TTC549 (cell line): ENCODE results near the gene ABCA2.

Source experiments
- FAIRE-seq: peaks from 2 replicates; lab custom pipeline; 2012; peaks lifted over from hg19 to GRCh38; lab: Jason Lieb, UNC

ABCA2 gene

DNA sequence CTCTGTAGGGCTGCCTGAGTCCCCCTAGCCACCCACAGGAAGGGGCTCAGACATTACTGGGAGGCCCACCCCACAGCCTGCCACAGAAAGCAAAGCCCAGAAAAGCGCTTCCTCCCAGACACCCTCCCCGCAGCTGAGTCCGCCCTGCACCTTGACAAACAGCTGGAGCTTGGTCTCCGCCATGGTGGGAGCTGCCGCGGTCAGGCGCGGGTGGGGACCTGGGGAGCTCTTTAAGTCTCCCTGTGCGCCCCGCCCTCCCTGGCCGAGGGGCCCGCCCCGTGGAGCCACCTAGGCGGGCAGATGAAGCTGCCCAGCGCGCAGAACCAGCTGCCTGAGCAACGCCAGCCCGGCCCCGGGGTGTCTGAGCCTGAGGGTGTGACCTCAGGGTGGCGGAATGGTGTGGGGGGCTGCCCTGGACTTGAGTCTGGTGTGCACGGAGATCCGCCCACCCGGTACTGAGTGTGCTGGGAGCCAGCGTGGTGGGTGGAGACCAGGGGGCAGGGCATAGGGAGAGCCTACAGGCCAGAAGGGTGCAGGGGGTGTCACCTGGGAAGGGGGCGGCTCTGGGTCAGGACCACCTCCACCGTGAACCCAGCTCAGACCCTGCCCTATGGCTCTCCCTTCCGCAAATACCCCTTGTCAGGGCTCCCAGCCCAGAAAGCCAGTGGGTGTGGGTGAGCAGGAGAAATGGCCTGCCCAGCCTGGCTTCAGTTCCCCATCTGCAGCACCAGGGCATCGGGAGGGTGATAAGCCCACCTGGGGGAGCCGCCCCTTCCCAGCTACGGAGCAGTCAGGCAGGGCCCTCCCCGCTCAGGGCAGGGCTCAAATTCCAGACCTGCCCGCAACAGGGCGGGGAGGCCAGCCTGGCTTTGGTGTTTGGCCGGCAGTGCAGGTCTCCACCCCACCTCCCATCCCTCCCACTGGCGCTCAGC lies 31.4 kb downstream of the ABCA2 start, which contains the start of gene CLIC3:
Gene CLIC3, minus strand, starts transcription at position 208 of the 932 bp plus-strand sequence. Its CDS starts 25 bp downstream, at position 183.
- FAIRE-seq: no peak

- FAIRE-seq: no peak
Observed at GRCh38 chr9:136995772-136996311, 32.2 kb downstream of the ABCA2 start.

DNA sequence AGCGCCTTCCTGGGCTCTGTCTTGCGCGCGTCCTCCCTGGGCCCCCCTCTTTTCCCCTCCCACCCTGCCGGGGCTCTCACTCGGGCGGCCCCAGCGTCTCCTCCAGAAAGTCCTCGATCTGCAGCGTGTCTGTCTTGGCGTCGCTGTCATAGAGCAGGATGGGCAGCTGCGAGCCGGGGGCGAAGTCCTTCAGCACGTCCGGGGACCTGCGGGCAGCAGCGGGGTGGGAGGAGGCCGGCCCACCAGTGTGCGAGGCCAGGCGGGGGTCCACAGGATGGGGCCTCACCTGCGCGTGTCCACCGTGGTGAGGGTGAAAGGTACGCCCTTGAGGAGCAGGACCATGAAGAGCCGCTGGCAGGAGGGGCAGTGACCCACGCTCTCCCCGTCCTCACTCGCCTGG lies 32.7 kb downstream of the ABCA2 start:
- FAIRE-seq: no peak

GRCh38 chr9:136994888-136995230 lies 33.2 kb downstream of the ABCA2 start:
- FAIRE-seq: no peak

DNA sequence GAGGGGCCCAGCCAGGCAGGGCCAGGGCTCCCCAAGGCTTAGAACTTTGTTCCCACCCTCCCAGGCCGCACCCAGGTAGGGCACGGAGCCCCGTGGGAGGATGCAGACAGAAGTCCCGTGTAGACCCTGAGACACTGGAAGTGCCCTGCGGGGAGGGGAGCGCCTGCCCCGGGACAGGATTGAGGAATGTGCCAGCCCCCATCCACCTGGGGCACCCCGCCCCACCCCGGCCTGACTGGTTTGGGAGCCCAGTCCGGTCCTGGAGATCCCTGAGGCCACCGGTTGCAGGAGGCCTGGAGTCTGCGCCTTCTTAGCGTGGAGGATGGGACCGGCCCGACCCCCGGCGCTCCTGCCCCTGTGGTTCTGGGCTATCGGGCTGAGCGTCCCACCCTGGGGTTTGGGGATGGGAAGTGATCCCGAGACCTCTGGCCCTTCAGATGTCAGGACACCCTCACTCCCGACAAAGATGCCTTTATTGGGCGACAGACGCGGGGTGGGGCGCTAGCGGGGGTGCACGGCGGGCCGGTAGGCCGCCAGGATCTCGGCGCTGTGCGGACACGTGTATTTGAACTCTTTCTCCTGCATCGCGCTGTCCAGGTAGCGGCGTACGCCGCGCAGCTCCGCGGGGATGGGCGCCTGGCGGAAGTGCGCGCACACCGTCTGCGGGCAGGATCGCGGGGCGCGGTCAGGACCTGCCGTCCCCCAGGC lies 33.7 kb downstream of the ABCA2 start:
- FAIRE-seq: no peak

- no peak for FAIRE-seq
Observed at GRCh38 chr9:136992819-136993369, 35.1 kb downstream of the ABCA2 start.

GRCh38 chr9:136991993-136992818 lies 35.8 kb downstream of the ABCA2 start, which contains the start of gene PAXX:
Gene PAXX, plus strand, starts transcription at chr9:136992422. Its CDS starts 22 bp downstream, at chr9:136992444.
- no peak for FAIRE-seq

DNA sequence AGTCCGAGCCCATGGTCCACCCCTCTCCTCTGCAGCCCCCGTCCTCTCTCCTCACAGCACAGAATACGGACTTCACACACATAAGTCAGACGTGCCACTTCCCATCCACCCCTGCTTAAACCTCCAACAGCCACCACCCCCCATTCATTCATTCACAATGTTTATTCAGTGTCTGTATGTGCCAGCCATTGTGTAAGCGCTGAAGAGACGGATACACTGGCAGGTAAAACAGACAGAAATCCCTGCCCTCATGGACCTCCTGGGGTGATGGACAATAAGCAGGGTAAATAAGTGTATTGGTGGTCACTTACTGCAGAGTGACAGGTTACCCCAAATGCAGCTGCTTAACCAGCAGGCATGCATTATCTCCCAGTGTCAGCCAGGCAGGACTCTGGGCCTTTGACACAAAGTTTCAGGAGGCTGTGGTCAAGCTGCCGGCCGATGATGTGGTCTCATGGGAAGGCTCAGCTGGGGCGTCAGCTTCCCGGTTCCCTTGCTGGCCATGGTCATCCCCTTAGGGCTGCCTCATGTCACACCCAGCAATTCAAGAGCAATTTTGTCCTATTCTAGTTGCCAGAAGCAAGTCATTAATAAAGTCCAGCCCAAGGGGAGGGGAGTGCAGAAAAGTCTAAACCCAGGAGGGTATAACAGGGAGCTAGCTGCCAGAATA lies 37.7 kb downstream of the ABCA2 start:
- no peak for FAIRE-seq

DNA sequence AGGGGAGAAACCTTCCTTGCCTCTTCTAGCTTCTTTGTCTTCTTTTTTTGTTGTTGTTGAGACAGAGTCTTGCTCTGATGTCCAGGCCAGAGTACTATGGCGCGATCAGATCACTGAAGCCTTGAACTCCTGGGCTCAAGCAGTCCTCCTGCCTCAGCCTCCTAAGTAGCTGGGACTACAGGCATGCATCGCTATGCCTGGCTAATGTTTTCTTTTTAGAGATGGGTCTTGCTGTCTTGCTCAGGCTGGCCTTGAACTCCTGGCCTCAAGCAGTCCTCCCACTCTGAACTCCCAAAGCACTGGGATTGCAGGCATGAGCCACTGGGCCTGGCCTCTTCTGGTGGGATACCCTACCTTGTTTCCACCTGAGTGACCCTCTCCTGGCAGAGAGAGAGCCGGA lies 39.2 kb downstream of the ABCA2 start:
- no peak for FAIRE-seq

DNA sequence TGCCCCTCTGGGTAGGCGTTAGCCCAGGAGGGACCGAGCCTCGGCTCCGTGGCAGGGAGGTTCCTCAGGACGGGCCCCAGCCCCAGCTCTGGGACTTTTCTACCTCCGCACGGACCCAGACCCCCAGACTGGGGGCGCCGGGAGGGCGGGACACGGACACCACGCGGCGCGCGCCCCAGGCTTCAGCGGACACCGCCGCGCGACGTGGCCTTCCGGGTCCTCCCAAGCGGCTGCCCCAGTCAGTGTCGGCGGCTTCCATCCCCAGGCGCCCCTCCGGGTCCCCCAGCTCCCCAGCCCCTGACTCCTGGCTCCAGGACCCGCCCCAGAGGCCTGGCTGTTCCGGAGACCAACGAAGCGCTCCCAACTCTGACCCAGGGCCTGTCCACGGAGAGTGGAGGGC lies 42.2 kb downstream of the ABCA2 start:
- FAIRE-seq: no peak

DNA sequence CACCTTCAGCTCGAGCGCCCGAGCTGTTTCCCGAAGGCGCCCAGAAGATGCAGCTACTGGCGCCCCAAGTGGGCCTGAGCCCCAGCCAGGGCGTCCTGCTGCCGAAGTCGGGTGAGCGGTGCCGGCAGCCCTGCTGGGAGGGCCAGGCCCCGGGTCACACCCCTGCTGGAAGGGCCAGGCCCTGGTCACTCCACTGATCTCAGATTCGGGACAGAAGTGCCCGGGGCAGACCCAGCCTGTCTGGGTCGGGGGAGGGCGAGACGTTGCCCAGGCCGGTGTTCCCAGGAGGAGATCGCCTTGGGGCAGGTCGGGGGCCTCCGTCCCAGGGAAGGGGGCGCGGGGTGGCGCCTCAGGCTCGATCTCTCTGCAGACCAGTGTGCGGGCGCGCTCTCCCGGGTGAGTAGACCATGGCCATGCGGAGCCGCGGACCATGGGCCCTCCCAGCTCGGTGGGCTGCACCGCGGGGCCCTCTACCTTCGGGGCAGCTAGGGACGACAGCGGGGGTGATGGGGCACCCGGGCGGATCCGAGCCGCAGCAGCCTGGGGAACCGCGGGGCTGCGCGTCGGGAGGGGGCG lies 42.9 kb downstream of the ABCA2 start:
- no peak for FAIRE-seq

DNA sequence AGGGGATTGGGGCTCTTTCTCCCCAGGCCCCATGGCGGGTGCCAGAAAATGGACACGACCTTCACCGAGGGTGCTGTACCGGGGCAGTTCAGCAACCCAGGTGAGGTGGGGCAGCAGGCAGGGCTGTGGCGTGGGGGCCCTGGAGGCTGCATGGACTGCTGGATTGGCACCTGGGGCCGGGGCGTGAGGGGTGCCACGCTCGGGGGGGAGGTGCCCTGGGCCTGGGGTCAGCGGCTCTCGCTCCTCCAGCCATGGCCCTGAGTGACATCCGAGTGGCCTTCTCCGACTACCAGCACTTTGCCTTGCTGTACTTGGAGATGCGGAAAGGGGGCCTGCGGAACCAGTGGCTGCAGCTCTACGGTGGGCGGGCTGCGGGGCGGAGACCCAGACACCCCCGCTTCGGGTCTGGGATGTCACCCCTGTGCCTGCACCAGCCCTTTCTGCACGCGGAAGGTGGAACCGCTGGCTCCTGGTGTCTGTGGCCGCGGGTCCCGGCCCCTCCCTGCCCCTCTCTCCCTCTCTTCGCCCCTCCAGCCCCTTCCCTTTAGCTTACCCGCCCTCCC lies 43.5 kb downstream of the ABCA2 start:
- no peak for FAIRE-seq

GRCh38 chr9:136983656-136984314 lies 44.3 kb downstream of the ABCA2 start:
- FAIRE-seq: no peak

DNA sequence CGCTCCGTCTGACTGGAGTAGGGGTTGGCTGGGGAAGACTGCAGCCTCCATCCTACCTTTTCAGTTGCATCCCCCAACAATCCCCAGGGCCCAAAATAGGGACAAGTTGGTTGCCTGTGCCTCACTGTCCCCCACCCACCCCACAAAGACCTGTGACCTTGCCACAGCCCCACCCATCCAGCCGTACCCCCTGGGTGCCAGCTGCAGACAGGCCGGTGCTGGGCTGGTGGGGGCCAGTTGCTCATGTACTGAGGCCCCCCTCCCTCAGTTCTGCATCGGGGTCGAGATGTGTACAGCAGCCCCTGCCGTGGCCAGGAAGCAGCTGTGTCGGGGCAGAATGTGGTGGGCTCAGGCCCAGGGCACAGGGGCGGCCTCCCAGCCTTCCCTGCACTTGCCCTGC lies 44.9 kb downstream of the ABCA2 start:
- no peak for FAIRE-seq

- FAIRE-seq: no peak
Observed at GRCh38 chr9:136982232-136983051, 45.6 kb downstream of the ABCA2 start, which contains the start of gene LCNL1. Gene LCNL1, plus strand, starts transcription at chr9:136982993. Its CDS starts 594 bp downstream, at chr9:136983587.

DNA sequence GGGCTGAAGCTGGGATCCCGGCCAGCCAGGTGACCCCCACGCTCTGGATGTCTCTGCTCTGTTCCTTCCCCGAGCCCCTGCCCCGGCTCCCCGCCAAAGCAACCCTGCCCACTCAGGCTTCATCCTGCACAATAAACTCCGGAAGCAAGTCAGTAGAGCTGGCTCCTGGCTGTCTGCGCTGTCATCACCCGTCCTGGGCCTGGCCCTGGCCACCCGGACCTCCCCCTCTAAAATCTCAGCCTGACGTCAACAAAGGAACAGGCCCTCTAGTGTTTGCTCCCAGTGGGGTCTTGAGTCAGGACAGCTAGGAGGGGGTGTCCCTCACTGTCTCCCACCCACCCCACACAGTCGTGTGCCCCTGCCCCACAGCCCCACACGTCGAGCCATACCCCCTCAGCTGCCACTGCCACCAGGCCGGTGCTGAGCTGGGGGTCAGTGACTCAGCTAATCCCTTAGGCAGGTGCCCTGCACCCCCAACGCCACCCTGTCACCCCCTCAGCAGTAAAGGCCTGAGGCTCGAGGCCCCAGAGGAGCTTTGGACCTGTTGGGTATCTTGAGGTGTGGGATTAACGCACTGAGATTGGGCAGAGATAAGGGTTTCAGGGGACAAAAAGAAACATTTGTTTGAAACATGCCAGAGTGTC lies 46.3 kb downstream of the ABCA2 start:
- FAIRE-seq: no peak

DNA sequence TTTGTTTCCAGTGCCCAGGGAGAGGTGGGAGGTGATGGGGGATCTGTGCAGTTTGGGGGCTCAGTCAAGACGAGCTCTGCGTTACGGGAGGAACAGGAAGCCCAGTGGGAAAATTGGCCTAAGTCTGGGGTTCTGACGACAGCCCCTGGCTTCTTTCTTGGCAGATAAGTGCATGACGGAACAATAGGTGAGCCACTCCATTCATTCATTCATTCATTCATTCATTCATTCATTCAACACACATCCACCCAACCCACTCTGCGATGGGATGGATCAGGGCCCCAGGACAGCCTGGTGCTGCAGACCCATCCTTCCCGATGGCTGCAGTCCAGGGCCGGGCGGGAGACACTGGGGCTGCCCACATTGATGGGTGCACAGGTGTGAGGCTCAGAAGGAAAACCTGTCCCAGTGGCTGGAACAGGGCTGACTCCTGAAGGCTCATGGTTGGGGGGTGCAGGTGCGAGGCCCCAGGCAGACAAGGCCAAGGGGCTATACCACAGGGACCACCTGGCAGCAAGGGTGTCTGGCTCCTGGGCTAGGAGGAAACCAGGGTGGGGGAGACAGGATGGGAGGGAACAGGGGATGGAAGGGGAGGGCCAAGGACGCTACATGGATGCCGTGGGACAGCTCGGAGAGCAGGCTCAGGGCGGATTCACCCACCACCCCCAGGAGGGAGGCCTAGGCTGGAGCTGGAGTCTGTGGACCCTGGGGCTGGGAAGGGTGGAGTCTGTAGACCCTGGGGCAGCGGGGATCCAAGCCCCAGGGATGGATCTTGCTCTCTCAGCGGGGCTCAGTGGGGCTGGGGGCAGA lies 47.2 kb downstream of the ABCA2 start:
- no peak for FAIRE-seq
